ENCODE measurements around the gene ARID4B.

- TF ChIP-seq CTCF (conservative IDR thresholded peaks at IDR 0.05 in 1 of 2, IDR thresholded peaks at IDR 0.05 in 1 of 2; ENCODE audit: low read depth in 1 of 2, low read length in 2 of 2) (no peak), EZH2 (IDR thresholded peaks at IDR 0.05; ENCODE audit: low read length, missing control alignments) (no peak)
These were observed 65.4 kb downstream of the ARID4B start for GRCh38 chr1:235262539-235262938.
